GM06990 (cell line): ENCODE results near the gene LDLR.

Experiments used
- DNase-seq: peaks from one replicate; pipeline ENCODE4 v3.0.0-alpha.2; 2011; ENCODE audit not compliant: insufficient read length; ENCODE audit errors: extremely low read depth
- H3K27me3 ChIP-seq: replicated peaks from 2 replicates; pipeline ENCODE4 v1.6.0; 2011; ENCODE audit warnings: low read length; ENCODE audit not compliant: control insufficient read depth, insufficient read depth
- H3K36me3 ChIP-seq: 2 replicates; pipeline ENCODE4 v1.5.1; 2011; ENCODE audit warnings: low read length; ENCODE audit not compliant: control insufficient read depth, insufficient read depth
- H3K4me3 ChIP-seq: replicated peaks from 2 replicates; pipeline ENCODE4 v1.5.1; 2011; ENCODE audit warnings: low read depth, mild to moderate bottlenecking, control low read depth, low read length
- TF ChIP-seq, protein P1 (sequence below): IDR thresholded peaks from 2 replicates; pipeline ENCODE4 v1.5.1; 2011; ENCODE audit warnings: low read length, control low read depth, mild to moderate bottlenecking, inconsistent platforms; ENCODE audit not compliant: insufficient read depth, poor library complexity, severe bottlenecking

LDLR gene

DNA sequence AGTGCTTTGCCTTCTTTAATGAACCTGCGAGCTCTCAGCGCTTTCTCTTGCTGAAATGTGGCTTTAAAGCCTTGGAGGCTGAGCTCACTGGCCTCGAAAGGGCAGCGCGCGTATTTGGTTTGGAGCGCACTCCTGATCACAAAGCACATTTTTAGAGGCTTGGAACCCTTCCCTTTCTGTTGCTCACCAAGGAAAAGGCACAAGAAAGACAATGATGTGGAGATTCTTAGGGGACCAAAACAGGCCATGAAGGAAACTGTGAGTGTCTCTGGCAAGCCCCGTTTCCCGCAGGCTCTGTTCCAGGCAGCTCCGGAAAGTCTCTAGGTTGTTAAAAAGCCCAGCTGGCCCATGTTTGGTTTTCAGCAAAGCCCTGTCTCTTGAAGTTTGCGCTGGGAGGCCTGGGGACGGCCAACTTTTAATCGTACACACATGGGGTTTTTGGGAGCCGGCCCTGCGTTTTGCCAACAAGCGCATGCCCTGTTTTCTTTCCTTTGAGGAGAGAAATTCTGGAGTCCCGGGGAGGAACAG, 75.7 kb downstream of the LDLR start:
- no peak for DNase-seq
- no peaks in the 10 kb centered on the region for H3K27me3 ChIP-seq
- TF ChIP-seq, protein P1, sequence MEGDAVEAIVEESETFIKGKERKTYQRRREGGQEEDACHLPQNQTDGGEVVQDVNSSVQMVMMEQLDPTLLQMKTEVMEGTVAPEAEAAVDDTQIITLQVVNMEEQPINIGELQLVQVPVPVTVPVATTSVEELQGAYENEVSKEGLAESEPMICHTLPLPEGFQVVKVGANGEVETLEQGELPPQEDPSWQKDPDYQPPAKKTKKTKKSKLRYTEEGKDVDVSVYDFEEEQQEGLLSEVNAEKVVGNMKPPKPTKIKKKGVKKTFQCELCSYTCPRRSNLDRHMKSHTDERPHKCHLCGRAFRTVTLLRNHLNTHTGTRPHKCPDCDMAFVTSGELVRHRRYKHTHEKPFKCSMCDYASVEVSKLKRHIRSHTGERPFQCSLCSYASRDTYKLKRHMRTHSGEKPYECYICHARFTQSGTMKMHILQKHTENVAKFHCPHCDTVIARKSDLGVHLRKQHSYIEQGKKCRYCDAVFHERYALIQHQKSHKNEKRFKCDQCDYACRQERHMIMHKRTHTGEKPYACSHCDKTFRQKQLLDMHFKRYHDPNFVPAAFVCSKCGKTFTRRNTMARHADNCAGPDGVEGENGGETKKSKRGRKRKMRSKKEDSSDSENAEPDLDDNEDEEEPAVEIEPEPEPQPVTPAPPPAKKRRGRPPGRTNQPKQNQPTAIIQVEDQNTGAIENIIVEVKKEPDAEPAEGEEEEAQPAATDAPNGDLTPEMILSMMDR = no peak
- no peaks in the 10 kb centered on the region for H3K36me3 ChIP-seq
- H3K4me3 ChIP-seq = no peak overlapping the region

DNA sequence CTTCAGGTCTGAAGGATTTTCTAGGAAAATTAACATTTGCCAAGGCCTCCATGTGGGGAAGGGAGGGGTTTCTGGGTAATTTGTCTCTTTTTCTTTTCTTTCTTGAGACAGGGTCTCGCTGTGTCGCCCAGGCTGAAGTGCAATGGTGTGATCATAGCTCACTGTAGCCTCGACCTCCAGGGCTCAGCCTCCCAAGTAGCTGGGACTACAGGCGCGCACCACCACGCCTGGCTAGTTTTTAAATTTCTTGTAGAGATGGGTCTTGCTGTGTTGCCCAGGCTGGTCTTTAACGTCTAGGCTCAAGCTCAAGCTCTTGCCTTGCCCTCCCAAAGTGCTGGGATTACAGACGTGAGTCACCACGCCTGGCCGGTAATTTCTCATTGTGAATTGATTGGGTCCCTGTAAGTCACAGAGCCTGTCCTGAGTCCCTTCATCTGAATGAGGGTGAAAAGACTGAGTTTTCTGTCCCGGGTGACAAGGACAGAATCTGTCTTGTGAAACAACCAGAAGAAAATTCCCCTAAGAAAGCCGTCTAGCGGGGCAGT, 76.3 kb downstream of the LDLR start:
- Histone ChIP-seq H3K4me3 (no peak overlapping the region), H3K27me3 (no peaks in the 10 kb centered on the region), H3K36me3 (no peaks in the 10 kb centered on the region)
- DNase-seq = no peak
- TF ChIP-seq, protein P1 = no peak

DNA sequence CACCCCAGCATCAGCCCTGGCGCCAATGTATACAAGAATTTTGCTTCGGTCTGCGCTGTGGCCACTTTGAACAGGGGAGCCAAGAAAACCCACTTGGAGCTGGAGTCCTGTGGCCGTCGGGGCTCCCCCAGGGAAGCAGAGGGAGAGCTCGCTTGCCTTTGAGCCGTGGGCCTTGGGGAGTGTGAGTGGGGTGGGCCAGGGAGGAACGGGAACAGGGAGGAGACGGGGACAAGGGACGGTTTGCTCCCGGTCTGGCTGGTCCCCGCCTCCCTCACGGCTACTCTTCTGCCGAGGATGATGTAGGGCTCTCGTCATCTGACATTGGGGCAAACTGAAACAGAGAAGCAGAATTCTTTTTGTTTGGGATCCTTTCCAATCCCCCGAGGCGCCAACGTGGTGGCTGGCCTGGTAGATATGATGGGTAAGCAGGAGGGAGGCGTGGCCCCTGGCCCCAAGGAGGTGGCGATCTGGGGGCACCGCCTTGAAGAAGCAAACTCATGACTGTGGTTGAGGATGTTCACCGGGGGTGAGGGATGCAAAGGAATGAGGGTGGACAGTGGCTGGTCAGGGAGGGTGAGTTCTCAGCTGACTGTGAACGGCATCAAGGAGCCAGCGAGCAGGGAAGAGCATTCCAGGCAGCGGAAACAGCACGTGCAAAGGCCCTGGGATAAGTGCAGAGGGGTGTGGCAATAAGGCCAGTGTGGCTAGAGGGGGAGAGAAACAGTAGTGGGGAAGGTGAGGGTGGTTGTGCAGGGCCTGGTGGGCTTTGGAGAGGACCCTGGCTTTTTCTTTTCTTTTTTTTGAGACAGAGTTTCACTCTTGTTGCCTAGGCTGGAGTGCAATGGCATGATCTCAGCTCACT, 77.2 kb downstream of the LDLR start:
- TF ChIP-seq, protein P1 = no peak
- no peak overlapping the region for H3K4me3 ChIP-seq
- H3K36me3 ChIP-seq = no peaks in the 10 kb centered on the region
- H3K27me3 ChIP-seq = no peaks in the 10 kb centered on the region
- no peak for DNase-seq

DNA sequence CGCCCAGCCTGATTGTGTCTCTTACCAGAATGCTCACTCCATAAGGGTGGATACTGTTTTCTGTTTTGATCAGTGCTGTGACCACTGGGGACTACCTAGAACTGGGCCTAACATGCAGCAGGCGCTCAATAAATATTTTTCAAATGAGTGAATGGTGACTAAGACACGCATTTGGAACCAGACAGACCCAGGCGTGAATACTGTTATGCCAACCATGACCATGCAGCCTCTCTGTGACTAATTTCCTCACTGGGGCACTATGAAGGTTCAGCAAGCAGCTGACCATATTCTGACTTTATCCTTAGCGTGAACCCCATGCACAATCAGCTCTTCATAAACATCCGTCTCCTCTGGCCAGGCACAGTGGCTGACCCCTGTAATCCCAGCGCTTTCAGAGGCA, 79.3 kb downstream of the LDLR start:
- TF ChIP-seq, protein P1 = no peak
- Histone ChIP-seq H3K36me3 (no peaks in the 10 kb centered on the region), H3K4me3 (no peak overlapping the region), H3K27me3 (no peaks in the 10 kb centered on the region)
- DNase-seq = no peak

DNA sequence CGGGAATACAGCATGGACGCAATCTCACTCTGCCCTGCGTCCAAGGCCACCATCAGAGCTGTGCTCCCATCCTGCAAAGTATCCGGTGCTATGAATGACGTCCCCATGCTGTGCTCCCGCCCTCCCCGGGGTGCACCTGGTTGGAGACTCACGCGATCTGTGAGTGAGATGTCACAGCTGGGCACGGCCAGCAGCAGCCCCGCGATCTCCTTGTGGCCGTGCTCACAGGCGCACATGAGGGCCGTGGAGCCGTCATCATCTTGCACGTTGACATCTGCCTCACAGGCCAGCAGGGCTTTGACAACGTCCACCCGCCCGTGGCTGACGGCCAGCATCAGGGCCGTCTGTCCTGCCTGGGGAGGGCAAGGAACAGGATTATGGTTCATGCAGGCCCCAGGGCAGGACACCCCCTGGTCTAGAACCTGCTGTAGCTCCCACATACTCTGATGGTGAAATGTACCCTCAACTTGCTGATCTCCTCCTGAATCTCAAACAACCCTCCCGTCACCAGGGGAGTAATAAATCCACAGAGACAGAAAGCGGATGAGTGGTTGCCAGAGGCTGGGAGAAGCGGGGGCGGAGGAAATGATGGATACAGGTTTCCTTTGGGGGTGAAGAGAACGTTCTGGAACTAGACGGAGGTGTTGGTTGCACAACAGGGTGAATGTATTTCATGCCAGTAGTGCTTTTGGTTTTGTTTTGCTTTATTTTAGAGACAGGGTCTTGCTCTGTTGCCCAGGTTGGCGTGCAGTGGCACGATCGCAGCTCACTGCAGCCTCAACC, 80.8 kb downstream of the LDLR start:
- DNase-seq = no peak
- TF ChIP-seq, protein P1 = no peak
- Histone ChIP-seq H3K27me3 (no peaks in the 10 kb centered on the region), H3K36me3 (no peaks in the 10 kb centered on the region), H3K4me3 (no peak overlapping the region)
